IMR-90 (cell line): ENCODE results near the gene IGFBP1. TPM values are rescaled to one million over a fixed set of nuclear protein-coding genes. Genes with fewer than 3 reads are reported as not detected.

ENCODE experiments used
- ATAC-seq: fragments of 200-7000 bp; cut with Tn5 transposase; 2 replicates; pipeline ENCODE4 v1.9.1; 2020; ENCODE audit warnings: low read depth, mild to moderate bottlenecking, moderate library complexity
- BruUV-seq: library from RNA; stranded (reverse); fragments of 400-500 nt; replicated peaks from 2 replicates; lab custom pipeline; 2021; lab: Mats Ljungman, UMichigan
- CTCF ChIA-PET: fragments of 300-600 bp; formaldehyde crosslinking; extraction: SDS; loops from one replicate; lab custom pipeline; 2021; ENCODE audit warnings: antibody characterized with exemption; lab: Yijun Ruan, JAX
- POLR2A ChIA-PET: fragments of 300-600 bp; sonication (Branson Sonifier 250); formaldehyde crosslinking; loops from one replicate; lab custom pipeline; 2022; ENCODE audit warnings: antibody characterized with exemption; ENCODE audit not compliant: unreplicated experiment; lab: Charles Lee
- DNase-seq: peaks from one replicate; pipeline ENCODE4 v3.0.0; 2013
- H2AFZ ChIP-seq: replicated peaks from 2 replicates; pipeline ENCODE3; 2013; ENCODE audit warnings: low read length, mild to moderate bottlenecking; ENCODE audit not compliant: poor library complexity
- H2AK5ac ChIP-seq: 2 replicates; pipeline ENCODE4 v1.6.1; 2013; ENCODE audit warnings: low read depth, low read length, inconsistent platforms
- H2AK9ac ChIP-seq: replicated peaks from 2 replicates; pipeline ENCODE3; 2013; ENCODE audit warnings: mild to moderate bottlenecking, low read depth, low read length, moderate library complexity; ENCODE audit not compliant: poor library complexity
- H2BK120ac ChIP-seq: 2 replicates; pipeline ENCODE4 v1.6.1; 2013; ENCODE audit warnings: low read depth, low read length, inconsistent platforms
- H2BK15ac ChIP-seq: 3 replicates; pipeline ENCODE4 v1.6.1; 2013; ENCODE audit warnings: low read depth, low read length, inconsistent platforms
- H2BK20ac ChIP-seq: 2 replicates; pipeline ENCODE4 v1.6.1; 2013; ENCODE audit warnings: low read depth, mild to moderate bottlenecking, inconsistent platforms, low read length, moderate library complexity
- H2BK5ac ChIP-seq: 2 replicates; pipeline ENCODE4 v1.6.1; 2013; ENCODE audit warnings: mild to moderate bottlenecking, low read depth, low read length, inconsistent platforms; ENCODE audit not compliant: poor library complexity, severe bottlenecking
- H3K14ac ChIP-seq: replicated peaks from 2 replicates; pipeline ENCODE4 v1.6.1; 2013; ENCODE audit warnings: low read depth, low read length, inconsistent platforms
- H3K18ac ChIP-seq: 2 replicates; pipeline ENCODE4 v1.6.1; 2013; ENCODE audit warnings: low read depth, low read length, control low read depth
- H3K23ac ChIP-seq: 2 replicates; pipeline ENCODE4 v1.6.1; 2013; ENCODE audit warnings: low read depth, low read length, inconsistent platforms
- H3K27ac ChIP-seq: 2 replicates; pipeline ENCODE4 v1.5.1; 2013; ENCODE audit warnings: mild to moderate bottlenecking, control low read depth, low read length; ENCODE audit not compliant: insufficient read depth
- H3K27me3 ChIP-seq: 2 replicates; pipeline ENCODE4 v1.6.1; 2013; ENCODE audit warnings: low read length; ENCODE audit not compliant: control insufficient read depth, insufficient read depth
- H3K36me3 ChIP-seq: 2 replicates; pipeline ENCODE4 v1.6.1; 2013; ENCODE audit warnings: low read length, mixed read lengths; ENCODE audit not compliant: control insufficient read depth, insufficient read depth
- H3K4ac ChIP-seq: 2 replicates; pipeline ENCODE4 v1.6.1; 2013; ENCODE audit warnings: low read depth, low read length, inconsistent platforms
- H3K4me1 ChIP-seq: 2 replicates; pipeline ENCODE4 v1.6.1; 2013; ENCODE audit warnings: low read length, mixed read lengths; ENCODE audit not compliant: control insufficient read depth, insufficient read depth
- H3K4me2 ChIP-seq: 2 replicates; pipeline ENCODE4 v1.6.1; 2013; ENCODE audit warnings: low read depth, mild to moderate bottlenecking, control low read depth, low read length, moderate library complexity
- H3K4me3 ChIP-seq: 2 replicates; pipeline ENCODE4 v1.5.1; 2013; ENCODE audit warnings: low read depth, mild to moderate bottlenecking, control low read depth, low read length, moderate library complexity; ENCODE audit not compliant: insufficient read depth
- H3K56ac ChIP-seq: 2 replicates; pipeline ENCODE4 v1.6.1; 2013; ENCODE audit warnings: low read length, inconsistent platforms; ENCODE audit not compliant: insufficient read depth; ENCODE audit errors: extremely low read depth
- H3K79me1 ChIP-seq, 2 experiments: 2 replicates each; pipeline ENCODE4 v1.6.1; 2013; ENCODE audit warnings: low read length in 2 of 2, inconsistent platforms in 1 of 2, low read depth in 1 of 2
- H3K9ac ChIP-seq: 2 replicates; pipeline ENCODE4 v1.6.1; 2013; ENCODE audit warnings: low read depth, low read length, control low read depth
- H3K9me1 ChIP-seq: 2 replicates; pipeline ENCODE4 v1.6.1; 2013; ENCODE audit warnings: low read length, inconsistent platforms; ENCODE audit not compliant: insufficient read depth
- H3K9me3 ChIP-seq: 2 replicates; pipeline ENCODE4 v1.6.1; 2013; ENCODE audit warnings: low read length; ENCODE audit not compliant: control insufficient read depth, insufficient read depth
- H4K20me1 ChIP-seq: 2 replicates; pipeline ENCODE4 v1.6.1; 2013; ENCODE audit warnings: low read length, inconsistent platforms; ENCODE audit not compliant: insufficient read depth
- H4K5ac ChIP-seq: 2 replicates; pipeline ENCODE4 v1.6.1; 2013; ENCODE audit warnings: mild to moderate bottlenecking, low read depth, low read length, control low read depth
- H4K8ac ChIP-seq, 2 experiments: 2 replicates each; pipeline ENCODE4 v1.6.1; 2013; ENCODE audit warnings: low read depth in 2 of 2, low read length in 2 of 2, control low read depth in 1 of 2, inconsistent platforms in 1 of 2
- H4K91ac ChIP-seq: 2 replicates; pipeline ENCODE4 v1.6.1; 2013; ENCODE audit warnings: low read depth, low read length, inconsistent platforms; ENCODE audit not compliant: insufficient read depth
- CHD1 ChIP-seq: IDR thresholded peaks from 2 replicates; pipeline ENCODE4 v1.6.1; 2012; ENCODE audit warnings: low read depth, low read length, improper control_type of control experiment
- CTCF ChIP-seq: conservative IDR thresholded peaks from 2 replicates; pipeline ENCODE4 v1.5.1; 2012; ENCODE audit warnings: mild to moderate bottlenecking, low read depth, low read length, improper control_type of control experiment
- FOS ChIP-seq: fragments of 150-350 bp; IDR thresholded peaks from 2 replicates; pipeline ENCODE4 v1.6.1; 2016; ENCODE audit warnings: low read depth, low read length
- MAFK ChIP-seq: IDR thresholded peaks from 2 replicates; pipeline ENCODE4 v1.6.1; 2012; ENCODE audit warnings: low read depth, low read length, improper control_type of control experiment
- MXI1 ChIP-seq: IDR thresholded peaks from 2 replicates; pipeline ENCODE4 v1.6.1; 2012; ENCODE audit warnings: low read depth, mild to moderate bottlenecking, low read length, moderate library complexity, borderline replicate concordance
- RAD21 ChIP-seq: IDR thresholded peaks from 2 replicates; pipeline ENCODE4 v1.6.1; 2012; ENCODE audit warnings: low read length, improper control_type of control experiment
- RFX5 ChIP-seq: IDR thresholded peaks from 2 replicates; pipeline ENCODE4 v1.8.0; 2012; ENCODE audit warnings: low read depth, mild to moderate bottlenecking, low read length, moderate library complexity
- SMC3 ChIP-seq: fragments of 150-350 bp; IDR thresholded peaks from 2 replicates; pipeline ENCODE4 v1.6.1; 2016; ENCODE audit warnings: low read depth, mild to moderate bottlenecking, antibody characterized with exemption, low read length, moderate library complexity
- WGBS, 2 experiments: methylation state at CpG; one replicate each; pipeline versions ENCODE4 v1.1.5 to v1.1.7; 2013; ENCODE audit warnings: missing lambda C conversion rate in 2 of 2; ENCODE audit not compliant: insufficient read length in 1 of 2; ENCODE audit errors: extremely low coverage in 2 of 2; 5-methylcytosine and 5-hydroxymethylcytosine counted together
- dilution Hi-C: fragments of 300-500 bp; cut with HindIII; formaldehyde crosslinking; loops from one replicate; pipeline ENCODE4 v1.14.3; 2018; ENCODE audit warnings: low sequenced_read_pairs; ENCODE audit not compliant: unreplicated experiment
- in situ Hi-C: fragments of 300-500 bp; cut with MboI; formaldehyde crosslinking; loops from 3 replicates; pipeline ENCODE4 v1.14.3; 2019; ENCODE audit warnings: low sequenced_read_pairs, inconsistent platforms, mixed read lengths
- intact Hi-C: fragments of 100-400 bp; cut with micrococcal nuclease; formaldehyde crosslinking; loops from 2 replicates; pipeline ENCODE4 v1.10.0; 2022
- polyA plus RNA-seq, 3 experiments: library from polyadenylated mRNA; depleted of rRNA; stranded (reverse); fragments of >200 nt; gene quantifications; 2 replicates each; pipeline ENCODE4 v1.2.3, GENCODE V29; 2012; ENCODE audit warnings: low replicate concordance in 1 of 3
- total RNA-seq: library from RNA; depleted of rRNA; stranded (reverse); fragments of >200 nt; gene quantifications from 2 replicates; pipeline ENCODE4 v1.2.3, GENCODE V29; 2012
- TF ChIP-seq, protein P1 (sequence below): fragments of 150-350 bp; IDR thresholded peaks from 2 replicates; pipeline ENCODE4 v1.6.1; 2017; ENCODE audit warnings: mild to moderate bottlenecking, antibody characterized with exemption, low read length, low read depth

Gene IGFBP1
- total and polyA plus RNA-seq, 2 of the 4 experiments (the other 2 are of a cell fraction), result not detected

- no peak for TF ChIP-seq CTCF
Observed at GRCh38 chr7:45874408-45875131, 13.7 kb upstream of the IGFBP1 start (continued).

GRCh38 chr7:45876519-45876918, 11.8 kb upstream of the IGFBP1 start:
- Histone ChIP-seq H3K4me1 (peaks cover 4% of the 10 kb centered on the region), H3K14ac (no peak overlapping the region), H3K18ac (no peak overlapping the region), H4K91ac (peak overlapping the region; percentile 28), H2BK120ac (peak overlapping the region; percentile 86; the same call in 1 of the 2 replicates), H2AFZ (no peak overlapping the region), H4K20me1 (no peaks in the 10 kb centered on the region), H2BK5ac (no peak overlapping the region), H3K27me3 (no peaks in the 10 kb centered on the region), H4K5ac (no peak overlapping the region), H4K8ac (no peak overlapping the region), H3K9me1 (peaks cover 20% of the 10 kb centered on the region), H2AK9ac (no peak overlapping the region), H2BK15ac (peak overlapping the region; percentile 35; the same call in 1 of the 3 replicates), H3K9me3 (peaks cover 3% of the 10 kb centered on the region), H3K36me3 (no peaks in the 10 kb centered on the region), H3K23ac (no peak overlapping the region), H3K56ac (no peak overlapping the region), H3K4ac (peak overlapping the region; percentile 32; the same call in 1 of the 2 replicates), H3K4me2 (no peak overlapping the region), H3K4me3 (no peak overlapping the region), H3K27ac (no peak overlapping the region), H3K79me1 (no peaks in the 10 kb centered on the region), H3K9ac (no peak overlapping the region), H2BK20ac (no peak overlapping the region), H2AK5ac (0 out of 2 replicates have a peak overlapping the region, but pooled peaks have one; percentile 26)
- ChIA-PET POLR2A (no interaction called here), CTCF (no interaction called here)
- ATAC-seq (no peak), DNase-seq (no peak)
- dilution Hi-C loops, result no loop called here
- in situ Hi-C loops, result no loop called here
- TF ChIP-seq CTCF (no peak), FOS (no peak), CHD1 (no peak), MXI1 (no peak), RFX5 (no peak), MAFK (no peak), RAD21 (no peak), SMC3 (no peak)
- TF ChIP-seq, protein P1, sequence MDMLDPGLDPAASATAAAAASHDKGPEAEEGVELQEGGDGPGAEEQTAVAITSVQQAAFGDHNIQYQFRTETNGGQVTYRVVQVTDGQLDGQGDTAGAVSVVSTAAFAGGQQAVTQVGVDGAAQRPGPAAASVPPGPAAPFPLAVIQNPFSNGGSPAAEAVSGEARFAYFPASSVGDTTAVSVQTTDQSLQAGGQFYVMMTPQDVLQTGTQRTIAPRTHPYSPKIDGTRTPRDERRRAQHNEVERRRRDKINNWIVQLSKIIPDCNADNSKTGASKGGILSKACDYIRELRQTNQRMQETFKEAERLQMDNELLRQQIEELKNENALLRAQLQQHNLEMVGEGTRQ, result no peak
- 86% methylated on average over 1 of the region's 2 CpGs; no CpG with 5 or more reads in 1 of the 2 experiments for WGBS, 2 experiments
- intact Hi-C loops, result no loop called here
- BruUV-seq, result no TSS peak
